Measurements from ENCODE around the gene ABCA10.

DNA sequence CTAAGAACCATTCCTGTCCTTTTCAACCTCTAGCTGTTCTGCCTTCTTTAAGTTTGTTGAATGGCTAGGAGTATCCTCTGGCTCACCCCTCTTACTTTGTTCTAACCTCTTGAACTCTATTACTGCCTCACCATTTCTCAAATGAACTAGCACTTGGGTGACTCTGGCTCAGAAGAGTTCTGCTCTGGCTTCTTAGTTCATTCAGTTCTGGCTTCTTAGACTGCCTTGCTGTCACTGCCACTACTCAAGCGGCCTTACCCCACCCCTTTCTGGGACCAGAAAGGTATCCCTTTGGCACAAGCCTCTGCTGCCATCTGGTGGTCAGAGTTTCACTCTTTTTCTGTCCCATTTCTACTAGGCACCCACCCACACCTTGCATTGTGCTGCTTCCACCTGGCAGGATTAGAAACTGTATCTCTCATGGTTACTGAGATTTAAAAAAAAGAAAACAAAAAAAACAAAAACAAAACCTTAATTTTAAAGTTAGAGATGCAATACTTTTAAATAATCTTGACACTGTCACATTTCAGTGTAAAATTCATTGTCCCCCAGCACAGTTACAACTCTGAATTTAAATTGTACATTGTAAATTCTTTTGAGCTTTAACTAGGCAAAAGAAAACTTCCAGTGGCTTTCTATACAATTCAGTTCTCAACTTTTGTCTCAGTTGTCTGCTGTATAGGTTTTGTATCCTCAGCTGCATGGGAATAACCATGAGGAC is 6.9 kb upstream of the ABCA10 start:
- TF ChIP-seq ZBTB7A (IDR thresholded peaks at IDR 0.05; ENCODE audit: low read depth) (no peak), EP300 (IDR thresholded peaks at IDR 0.05; ENCODE audit: borderline replicate concordance) (no peak), REST (IDR thresholded peaks at IDR 0.05; ENCODE audit: low read depth) (no peak)
- TF ChIP-seq, protein P1, sequence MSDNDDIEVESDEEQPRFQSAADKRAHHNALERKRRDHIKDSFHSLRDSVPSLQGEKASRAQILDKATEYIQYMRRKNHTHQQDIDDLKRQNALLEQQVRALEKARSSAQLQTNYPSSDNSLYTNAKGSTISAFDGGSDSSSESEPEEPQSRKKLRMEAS (IDR thresholded peaks at IDR 0.05) = no peak

Data from Ishikawa (cell line).